ENCODE data around the gene HSP90AB1. TPM values are rescaled to one million over a fixed set of nuclear protein-coding genes. Genes with fewer than 3 reads are reported as not detected.

HSP90AB1 gene
- total RNA-seq, 1 donor = 832 TPM

GRCh38 chr6:44202972-44203750, 43.7 kb upstream of the HSP90AB1 start:
- no peak overlapping the region for H3K4me3 ChIP-seq (ENCODE audit: low read depth, low read length)
- no peak for TF ChIP-seq CTCF (IDR thresholded peaks at IDR 0.05; ENCODE audit: insufficient read depth, low read length)
- no peak for DNase-seq (ENCODE audit: low read depth)

DNA sequence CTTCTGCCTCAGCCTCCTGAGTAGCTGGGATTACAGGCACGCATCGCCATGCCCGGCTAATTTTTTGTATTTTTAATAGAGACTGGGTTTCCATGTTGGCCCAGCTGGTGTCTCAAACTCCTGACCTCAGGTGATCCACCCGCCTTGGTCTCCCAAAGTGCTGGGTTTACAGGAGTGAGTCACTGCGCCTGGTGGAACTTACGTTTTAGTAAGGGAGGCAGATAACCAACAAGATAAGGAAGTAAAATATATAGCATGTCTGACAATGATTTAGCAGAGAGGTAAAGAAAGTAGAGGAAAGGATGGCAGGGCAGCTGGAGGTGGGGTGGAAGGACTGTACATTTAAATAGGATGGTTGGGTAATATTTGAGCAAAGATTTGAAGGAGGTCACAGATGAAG, 42.9 kb upstream of the HSP90AB1 start:
- no peak for TF ChIP-seq CTCF (IDR thresholded peaks at IDR 0.05; ENCODE audit: insufficient read depth, low read length)

DNA sequence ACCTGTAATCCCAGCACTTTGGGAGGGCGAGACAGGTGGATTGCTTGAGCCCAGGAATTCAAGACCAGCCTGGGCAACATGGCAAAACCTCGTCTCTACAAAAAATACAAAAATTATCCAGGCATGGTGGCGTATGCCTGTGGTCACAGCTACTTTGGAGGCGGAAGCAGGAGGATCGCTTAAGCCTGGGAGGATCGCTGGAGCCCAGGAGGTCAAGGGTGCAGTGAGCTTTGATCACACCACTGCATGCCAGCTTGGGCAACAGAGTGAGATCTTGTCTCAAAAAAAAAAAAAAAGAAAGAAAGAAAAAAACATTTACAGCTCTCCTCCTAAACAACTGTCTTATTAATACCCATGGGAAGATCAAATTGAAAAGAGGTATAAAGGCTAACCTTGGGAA, 38.9 kb upstream of the HSP90AB1 start:
- H3K4me3 ChIP-seq (ENCODE audit: low read depth, low read length) = no peak overlapping the region
- no peak for TF ChIP-seq CTCF (IDR thresholded peaks at IDR 0.05; ENCODE audit: insufficient read depth, low read length)
- no peak for DNase-seq (ENCODE audit: low read depth)

More for the DNA sequence above, 42.9 kb upstream of the HSP90AB1 start:
- no peak overlapping the region for H3K4me3 ChIP-seq (ENCODE audit: low read depth, low read length)
- no peak for DNase-seq (ENCODE audit: low read depth)

- DNase-seq (ENCODE audit: low read depth) = no peak
- H3K4me3 ChIP-seq (ENCODE audit: low read depth, low read length) = no peak overlapping the region
- TF ChIP-seq CTCF (IDR thresholded peaks at IDR 0.05; ENCODE audit: insufficient read depth, low read length) = no peak
Observed at GRCh38 chr6:44211284-44211683, 35.6 kb upstream of the HSP90AB1 start.

DNA sequence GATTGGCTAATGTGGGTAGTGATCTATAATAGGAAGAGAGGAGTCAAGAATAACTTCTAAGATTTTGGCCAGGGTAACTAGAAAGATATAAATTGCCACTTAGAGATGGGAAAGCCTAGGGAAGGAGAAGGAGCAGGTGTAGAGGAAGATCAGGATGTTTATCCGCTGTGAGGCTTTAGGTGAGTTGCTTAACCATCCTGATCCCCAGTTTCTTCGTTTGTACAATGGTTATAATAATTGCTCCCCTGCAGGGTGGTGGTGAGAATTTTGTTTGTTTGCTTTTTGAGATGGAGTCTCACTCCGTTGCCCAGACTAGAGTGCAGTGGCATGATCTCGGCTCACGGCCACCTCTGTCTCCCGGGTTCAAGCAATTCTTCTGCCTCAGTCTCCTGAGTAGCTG, 32.6 kb upstream of the HSP90AB1 start:
- TF ChIP-seq CTCF (IDR thresholded peaks at IDR 0.05; ENCODE audit: insufficient read depth, low read length) = no peak
- H3K4me3 ChIP-seq (ENCODE audit: low read depth, low read length) = no peak overlapping the region
- no peak for DNase-seq (ENCODE audit: low read depth)

DNA sequence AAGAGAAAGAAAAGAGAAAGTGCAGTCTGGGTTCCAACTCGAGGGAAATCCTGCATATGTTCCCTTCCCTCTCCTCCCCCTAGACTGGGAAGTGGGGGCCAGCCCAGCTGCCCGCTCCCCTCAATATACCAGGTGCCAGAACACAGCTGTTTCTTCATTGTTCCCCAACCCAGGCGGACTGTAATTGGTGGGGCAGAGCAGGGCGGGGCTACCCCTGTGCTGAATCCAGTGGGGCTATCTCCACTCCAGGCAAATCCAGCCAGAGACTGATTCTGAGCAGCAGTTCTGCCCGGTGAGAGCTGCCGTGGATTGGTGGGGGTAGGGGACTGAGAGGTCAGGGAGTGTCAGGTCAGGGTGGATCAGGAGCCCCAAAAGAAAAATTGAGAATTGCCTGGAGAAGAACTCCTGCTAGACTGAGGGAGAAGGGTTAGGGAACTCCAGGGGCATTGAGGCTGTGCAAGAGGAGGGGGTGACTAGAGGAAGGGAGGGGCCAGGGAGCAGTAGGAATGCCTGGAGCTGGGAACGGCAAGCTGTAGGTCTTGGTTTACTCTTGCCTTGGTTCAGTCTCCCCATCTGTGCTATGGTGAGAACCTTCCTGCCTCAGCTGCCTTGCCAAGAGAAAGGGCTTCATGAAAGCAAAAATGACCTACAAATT, 30.1 kb upstream of the HSP90AB1 start, which contains the start of gene MYMX:
Gene MYMX, plus strand, starts transcription at position 250 of the 655 bp plus-strand sequence. CDS start 546 bp downstream, outside the sequence.
- no peak for DNase-seq (ENCODE audit: low read depth)
- no peak for TF ChIP-seq CTCF (IDR thresholded peaks at IDR 0.05; ENCODE audit: insufficient read depth, low read length)
- no peak within 1 kb of the TSS for H3K4me3 ChIP-seq (ENCODE audit: low read depth, low read length)
